Loucy (cell line): ENCODE results near the gene MPZ.
"Not testable (repeated sequence)": the region's sequence is repeated elsewhere in the genome, so short reads cannot be mapped to it uniquely, and the experiment has no call there.

ENCODE experiments used
- CTCF ChIP-seq: fragments of 200-600 bp; sonication (generic); conservative IDR thresholded peaks from 2 replicates; pipeline ENCODE4 v1.5.1; 2014; ENCODE audit warnings: mild to moderate bottlenecking, antibody characterized with exemption, low read length
- EZH2phosphoT487 ChIP-seq: fragments of 200-600 bp; IDR thresholded peaks from 2 replicates; pipeline ENCODE4 v1.6.1; 2018; ENCODE audit warnings: antibody characterized with exemption, mild to moderate bottlenecking, moderate library complexity, borderline replicate concordance

GRCh38 chr1:161255955-161256520 is 53.7 kb downstream of the MPZ start:
- TF ChIP-seq CTCF, EZH2phosphoT487: not testable (repeated sequence)
